SK-N-SH (cell line): ENCODE results near the gene NAA38. TPM values are rescaled to one million over a fixed set of nuclear protein-coding genes. Genes with fewer than 3 reads are reported as not detected.

Experiments used
- CTCF ChIA-PET: fragments of 300-600, 350-600 bp; formaldehyde crosslinking; extraction: SDS; loops from one replicate; lab custom pipeline; 2021; lab: Yijun Ruan, JAX
- POLR2A ChIA-PET: fragments of 350-600 bp; sonication (Branson Sonifier 250); formaldehyde crosslinking; extraction: SDS; loops from one replicate; lab custom pipeline; 2020; ENCODE audit warnings: antibody characterized with exemption, inconsistent platforms; lab: Yijun Ruan, JAX
- DNase-seq: peaks from one replicate; pipeline ENCODE4 v3.0.0; 2012
- H2AFZ ChIP-seq: fragments of 200-600 bp; sonication (generic); 2 replicates; pipeline ENCODE4 v1.8.1; 2016; ENCODE audit warnings: antibody characterized with exemption, mild to moderate bottlenecking, low read depth
- H3F3A ChIP-seq: fragments of 200-600 bp; sonication (generic); replicated peaks from 2 replicates; pipeline ENCODE3; 2016; ENCODE audit warnings: antibody characterized with exemption, mild to moderate bottlenecking; ENCODE audit not compliant: insufficient read depth
- H3K27ac ChIP-seq, 2 experiments: fragments of 200-500 bp in 1 of 2; fragments of 200-600 bp in 1 of 2; sonication (Bioruptor generic) in 1 of 2; sonication (generic), shearing (Covaris generic) in 1 of 2; 2 replicates each; pipeline versions ENCODE4 v1.5.1 to v1.6.1; 2014 to 2016; ENCODE audit warnings: low read depth in 2 of 2, inconsistent platforms in 1 of 2, low read length in 1 of 2, mild to moderate bottlenecking in 1 of 2, mixed read lengths in 1 of 2
- H3K27me3 ChIP-seq: fragments of 200-600 bp; sonication (generic), shearing (Covaris generic); 2 replicates; pipeline ENCODE4 v1.6.1; 2016; ENCODE audit warnings: mixed run types; ENCODE audit not compliant: insufficient read depth
- H3K36me3 ChIP-seq, 2 experiments: fragments of 200-500 bp in 1 of 2; fragments of 200-600 bp in 1 of 2; sonication (Bioruptor generic) in 1 of 2; sonication (generic) in 1 of 2; replicated peaks in 1 of 2; 2 replicates each; pipeline versions ENCODE3 to v1.5.1; 2014 to 2016; ENCODE audit warnings: low read length in 1 of 2, mild to moderate bottlenecking in 1 of 2; ENCODE audit not compliant: insufficient read depth in 2 of 2, control insufficient read depth in 1 of 2
- H3K4me1 ChIP-seq, 2 experiments: fragments of 200-500 bp in 1 of 2; fragments of 200-600 bp in 1 of 2; sonication (Bioruptor generic) in 1 of 2; sonication (generic), shearing (Covaris generic) in 1 of 2; 2 replicates each; pipeline versions ENCODE4 v1.5.1 to v1.6.1; 2014 to 2016; ENCODE audit warnings: low read depth in 1 of 2, low read length in 1 of 2, mixed run types in 1 of 2; ENCODE audit not compliant: insufficient read depth in 2 of 2, control insufficient read depth in 1 of 2
- H3K4me2 ChIP-seq: fragments of 200-600 bp; sonication (generic), shearing (Covaris generic); 2 replicates; pipeline ENCODE4 v1.6.1; 2017; ENCODE audit warnings: mixed run types
- H3K4me3 ChIP-seq, 2 experiments: fragments of 200-500 bp in 1 of 2; fragments of 200-600 bp in 1 of 2; sonication (Bioruptor generic) in 1 of 2; sonication (generic), shearing (Covaris generic) in 1 of 2; 2 replicates each; pipeline versions ENCODE4 v1.5.1 to v1.8.1; 2014 to 2016; ENCODE audit warnings: low read depth in 2 of 2, inconsistent platforms in 1 of 2, low read length in 1 of 2, mild to moderate bottlenecking in 1 of 2, mixed read lengths in 1 of 2, moderate library complexity in 1 of 2
- H3K79me2 ChIP-seq: fragments of 200-600 bp; sonication (generic); 2 replicates; pipeline ENCODE4 v1.8.1; 2017; ENCODE audit warnings: mild to moderate bottlenecking; ENCODE audit not compliant: insufficient read depth
- H3K9ac ChIP-seq: fragments of 200-600 bp; sonication (generic); 2 replicates; pipeline ENCODE4 v1.6.1; 2017; ENCODE audit warnings: mixed run types
- H3K9me2 ChIP-seq: fragments of 200-600 bp; sonication (generic); 2 replicates; pipeline ENCODE4 v1.6.1; 2017; ENCODE audit warnings: mixed run types
- H3K9me3 ChIP-seq: fragments of 200-600 bp; sonication (generic); 2 replicates; pipeline ENCODE4 v1.6.1; 2017; ENCODE audit warnings: mixed run types, mild to moderate bottlenecking, moderate library complexity
- H4K20me1 ChIP-seq: fragments of 200-600 bp; sonication (generic); 2 replicates; pipeline ENCODE4 v1.6.1; 2017; ENCODE audit warnings: mild to moderate bottlenecking, mixed run types; ENCODE audit not compliant: insufficient read depth
- CHD2 ChIP-seq: fragments of 150-350 bp; IDR thresholded peaks from 2 replicates; pipeline ENCODE4 v1.6.1; 2018; ENCODE audit warnings: low read length; ENCODE audit not compliant: partially characterized antibody
- ELF1 ChIP-seq: IDR thresholded peaks from 2 replicates; pipeline ENCODE4 v1.4.0; 2012
- EP300 ChIP-seq, 2 experiments: IDR thresholded peaks; 2 replicates each; pipeline versions ENCODE4 v1.4.0 to v1.6.1; 2012; ENCODE audit warnings: borderline replicate concordance in 1 of 2, low read depth in 1 of 2, low read length in 1 of 2
- EZH2phosphoT487 ChIP-seq: fragments of 200-600 bp; sonication (generic); IDR thresholded peaks from 2 replicates; pipeline ENCODE4 v1.6.1; 2017; ENCODE audit warnings: low read depth, mixed run types, mild to moderate bottlenecking, antibody characterized with exemption, moderate library complexity, borderline replicate concordance
- FOXJ3 ChIP-seq: sonication (generic); formaldehyde crosslinking; IDR thresholded peaks from 2 replicates; pipeline ENCODE4 v1.5.1; 2020; ENCODE audit warnings: mild to moderate bottlenecking, missing genetic modification reagents
- GABPA ChIP-seq: IDR thresholded peaks from 2 replicates; pipeline ENCODE4 v1.4.0; 2012; ENCODE audit warnings: low read depth, mild to moderate bottlenecking
- GATA2 ChIP-seq: sonication (generic); formaldehyde crosslinking; IDR thresholded peaks from 2 replicates; pipeline ENCODE4 v1.5.0; 2020; ENCODE audit warnings: mild to moderate bottlenecking, missing genetic modification reagents
- IRF3 ChIP-seq: fragments of 150-350 bp; IDR thresholded peaks from 2 replicates; pipeline ENCODE4 v1.6.1; 2016; ENCODE audit warnings: mild to moderate bottlenecking, low read depth, low read length
- JUND ChIP-seq: IDR thresholded peaks from 2 replicates; pipeline ENCODE4 v1.4.0; 2012
- NFIC ChIP-seq: IDR thresholded peaks from 2 replicates; pipeline ENCODE4 v1.4.0; 2012; ENCODE audit warnings: borderline replicate concordance
- NRF1 ChIP-seq: IDR thresholded peaks from 2 replicates; pipeline ENCODE4 v1.6.1; 2012; ENCODE audit warnings: low read depth, mild to moderate bottlenecking, low read length
- REST ChIP-seq: IDR thresholded peaks from 2 replicates; pipeline ENCODE4 v1.6.1; 2012; ENCODE audit warnings: mild to moderate bottlenecking, low read depth, low read length, moderate library complexity
- RFX5 ChIP-seq: IDR thresholded peaks from 2 replicates; pipeline ENCODE4 v1.6.1; 2012; ENCODE audit warnings: mild to moderate bottlenecking, improper control_type of control experiment, low read length
- SMC3 ChIP-seq: IDR thresholded peaks from 2 replicates; pipeline ENCODE4 v1.6.1; 2012; ENCODE audit warnings: low read depth, low read length, improper control_type of control experiment
- TEAD4 ChIP-seq: IDR thresholded peaks from 2 replicates; pipeline ENCODE4 v1.4.0; 2012; ENCODE audit warnings: mild to moderate bottlenecking, borderline replicate concordance; ENCODE audit not compliant: insufficient read depth
- YY1 ChIP-seq: IDR thresholded peaks from 2 replicates; pipeline ENCODE4 v1.4.0; 2012; ENCODE audit warnings: low read depth, mild to moderate bottlenecking
- WGBS: methylation state at CpG from one replicate; pipeline ENCODE4 v1.1.6; 2017; ENCODE audit warnings: low lambda C conversion rate; 5-methylcytosine and 5-hydroxymethylcytosine counted together
- polyA plus RNA-seq, 3 experiments: library from polyadenylated mRNA; depleted of rRNA; stranded (reverse); fragments of >200 nt; gene quantifications; 2 replicates each; pipeline ENCODE4 v1.2.3, GENCODE V29; 2012
- TF ChIP-seq, protein P1 (sequence below): IDR thresholded peaks from 2 replicates; pipeline ENCODE4 v1.4.0; 2012; ENCODE audit warnings: low read depth, borderline replicate concordance
- TF ChIP-seq, protein P2 (sequence below): fragments of 150-350 bp; IDR thresholded peaks from 2 replicates; pipeline ENCODE4 v1.6.1; 2017; ENCODE audit warnings: antibody characterized with exemption, low read length, low read depth, borderline replicate concordance

NAA38 gene
- polyA plus RNA-seq, 1 of the 3 experiments (the other 2 are of a cell fraction), result 202 TPM

DNA sequence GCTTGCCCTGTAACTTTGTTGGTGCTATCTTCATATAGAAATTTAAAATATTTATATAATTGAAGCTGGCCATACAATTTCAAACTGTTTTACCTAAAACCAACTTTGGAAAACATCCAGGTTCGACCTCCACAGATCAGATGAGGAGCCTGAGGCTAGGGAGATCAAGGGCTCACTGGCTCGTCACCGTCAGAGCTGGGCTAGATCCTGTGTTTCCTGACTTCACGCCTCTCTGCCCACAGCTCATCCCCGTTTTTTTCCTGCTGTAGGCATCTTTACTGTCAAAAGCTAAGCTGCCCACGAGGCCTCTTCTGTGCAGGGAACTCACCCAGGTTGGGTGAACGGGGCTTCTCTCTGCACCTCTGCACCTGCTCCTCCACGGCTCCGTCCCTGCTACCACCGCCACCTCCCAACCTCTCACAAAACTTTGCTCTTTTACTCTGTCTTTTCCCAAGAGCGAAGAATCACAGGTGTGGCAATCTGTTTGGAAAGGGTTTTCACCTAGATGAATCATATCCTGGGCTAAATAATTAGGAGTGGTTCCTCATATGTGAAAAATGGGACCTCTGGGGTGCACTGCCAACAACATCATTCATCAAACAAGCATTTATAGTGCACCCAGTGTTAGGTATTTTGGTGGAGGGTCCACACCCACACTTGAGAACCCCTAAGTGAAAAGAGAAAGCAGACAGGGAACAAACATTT is 48.1 kb downstream of the NAA38 start:
- ChIA-PET POLR2A (no interaction called here), CTCF (interaction anchor here (1.3 kb wide), 1 partner anchor 66 kb away, joined by 5 read pairs; no protein-coding TSS in a partner anchor)
- no peaks in the 10 kb centered on the region for H3K4me1 ChIP-seq
- no peak overlapping the region for H3K4me3 ChIP-seq
- no peak overlapping the region for H3K4me2 ChIP-seq
- H3K27me3 ChIP-seq, result no peaks in the 10 kb centered on the region; the same call in 1 of the 2 replicates
- H3K36me3 ChIP-seq, result no peaks in the 10 kb centered on the region
- DNase-seq, result no peak
- H2AFZ ChIP-seq, result no peak overlapping the region
- TF ChIP-seq GABPA, result no peak
- no peak for TF ChIP-seq CHD2
- TF ChIP-seq REST, result no peak
- TF ChIP-seq EP300 (IDR thresholded peaks at IDR 0.05; ENCODE audit: borderline replicate concordance in 1 of 2, low read depth in 1 of 2, low read length in 1 of 2), result no peak
- no peak for TF ChIP-seq NRF1
- TF ChIP-seq SMC3, result no peak
- no peak for TF ChIP-seq YY1
- TF ChIP-seq IRF3, result no peak
- TF ChIP-seq, protein P1, sequence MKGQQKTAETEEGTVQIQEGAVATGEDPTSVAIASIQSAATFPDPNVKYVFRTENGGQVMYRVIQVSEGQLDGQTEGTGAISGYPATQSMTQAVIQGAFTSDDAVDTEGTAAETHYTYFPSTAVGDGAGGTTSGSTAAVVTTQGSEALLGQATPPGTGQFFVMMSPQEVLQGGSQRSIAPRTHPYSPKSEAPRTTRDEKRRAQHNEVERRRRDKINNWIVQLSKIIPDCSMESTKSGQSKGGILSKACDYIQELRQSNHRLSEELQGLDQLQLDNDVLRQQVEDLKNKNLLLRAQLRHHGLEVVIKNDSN, result no peak
- no peaks in the 10 kb centered on the region for H4K20me1 ChIP-seq
- H3K9me2 ChIP-seq, result no peaks in the 10 kb centered on the region
- H3F3A ChIP-seq, result no peaks in the 10 kb centered on the region
- H3K27ac ChIP-seq, result no peak overlapping the region
- WGBS, result 65% methylated on average over 11 of the region's 11 CpGs
- no peaks in the 10 kb centered on the region for H3K9me3 ChIP-seq
- no peaks in the 10 kb centered on the region for H3K79me2 ChIP-seq
- no peak overlapping the region for H3K9ac ChIP-seq

DNA sequence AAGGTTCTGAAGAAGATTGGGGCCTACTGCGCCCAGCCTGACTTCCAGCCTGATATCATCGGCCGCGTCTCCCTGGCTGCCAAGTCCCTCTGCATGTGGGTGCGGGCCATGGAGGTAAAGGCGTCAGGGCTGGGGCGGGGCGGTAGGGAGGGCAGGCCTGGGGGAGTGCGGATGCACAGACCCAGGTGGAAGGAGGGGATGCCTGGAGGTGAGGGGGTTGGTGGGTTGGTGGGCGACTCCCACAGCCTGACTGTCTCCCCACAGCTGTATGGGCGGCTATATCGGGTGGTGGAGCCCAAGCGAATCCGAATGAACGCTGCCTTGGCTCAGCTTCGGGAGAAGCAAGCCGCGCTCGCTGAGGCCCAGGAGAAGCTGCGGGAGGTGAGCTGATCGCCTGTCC is 50.2 kb downstream of the NAA38 start:
- Histone ChIP-seq H3K36me3 (no peaks in the 10 kb centered on the region), H3F3A (no peaks in the 10 kb centered on the region), H3K27me3 (no peaks in the 10 kb centered on the region; the same call in 1 of the 2 replicates), H3K9ac (no peak overlapping the region), H3K4me3 (no peak overlapping the region), H3K9me2 (no peaks in the 10 kb centered on the region), H3K79me2 (no peaks in the 10 kb centered on the region), H4K20me1 (no peaks in the 10 kb centered on the region), H3K4me1 (no peaks in the 10 kb centered on the region), H2AFZ (no peak overlapping the region), H3K9me3 (no peaks in the 10 kb centered on the region), H3K4me2 (no peak overlapping the region), H3K27ac (no peak overlapping the region)
- POLR2A ChIA-PET, result no interaction called here
- DNase-seq, result no peak
- CTCF ChIA-PET, result interaction anchor here (0.7 to 1.1 kb wide), 2 partner anchors 16 to 64 kb away, joined by 3 read pairs; no protein-coding TSS in a partner anchor
- WGBS, result 87% methylated on average over 21 of the region's 21 CpGs
- TF ChIP-seq IRF3 (no peak), FOXJ3 (CRISPR knock-in tag) (no peak), GATA2 (CRISPR knock-in tag) (no peak), ELF1 (no peak), JUND (no peak), NFIC (no peak), GABPA (no peak), EZH2phosphoT487 (no peak), TEAD4 (no peak), RFX5 (no peak), NRF1 (no peak)
- TF ChIP-seq, protein P1, result no peak
- TF ChIP-seq, protein P2, sequence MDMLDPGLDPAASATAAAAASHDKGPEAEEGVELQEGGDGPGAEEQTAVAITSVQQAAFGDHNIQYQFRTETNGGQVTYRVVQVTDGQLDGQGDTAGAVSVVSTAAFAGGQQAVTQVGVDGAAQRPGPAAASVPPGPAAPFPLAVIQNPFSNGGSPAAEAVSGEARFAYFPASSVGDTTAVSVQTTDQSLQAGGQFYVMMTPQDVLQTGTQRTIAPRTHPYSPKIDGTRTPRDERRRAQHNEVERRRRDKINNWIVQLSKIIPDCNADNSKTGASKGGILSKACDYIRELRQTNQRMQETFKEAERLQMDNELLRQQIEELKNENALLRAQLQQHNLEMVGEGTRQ, result no peak
